BLaER1 (cell line): ENCODE data around the gene CACNA1C.
A peak's percentile ranks its signal among the peaks of the same experiment; 100 is the strongest.

Experiments
- H3K27ac ChIP-seq: shearing (Covaris generic); formaldehyde crosslinking; 2 replicates; pipeline ENCODE4 v1.8.1; 2022
- H3K27me3 ChIP-seq: shearing (Covaris generic); formaldehyde crosslinking; 2 replicates; pipeline ENCODE4 v1.8.1; 2022
- H3K36me3 ChIP-seq: shearing (Covaris generic); formaldehyde crosslinking; 2 replicates; pipeline ENCODE4 v1.8.1; 2022
- H3K4me1 ChIP-seq: shearing (Covaris generic); formaldehyde crosslinking; 2 replicates; pipeline ENCODE4 v1.8.1; 2022
- H3K4me2 ChIP-seq: shearing (Covaris generic); formaldehyde crosslinking; 2 replicates; pipeline ENCODE4 v1.8.1; 2022
- H3K4me3 ChIP-seq: shearing (Covaris generic); formaldehyde crosslinking; 2 replicates; pipeline ENCODE4 v1.8.1; 2022
- H3K9ac ChIP-seq: shearing (Covaris generic); formaldehyde crosslinking; 2 replicates; pipeline ENCODE4 v1.8.1; 2022
- H3K9me3 ChIP-seq: shearing (Covaris generic); formaldehyde crosslinking; 2 replicates; pipeline ENCODE4 v1.8.1; 2022
- H4K20me1 ChIP-seq: shearing (Covaris generic); formaldehyde crosslinking; 2 replicates; pipeline ENCODE4 v1.8.1; 2022
- Cebpa-rat ChIP-seq: shearing (Covaris generic); IDR thresholded peaks from 2 replicates; pipeline ENCODE4 v1.8.1; 2022

Gene CACNA1C

DNA sequence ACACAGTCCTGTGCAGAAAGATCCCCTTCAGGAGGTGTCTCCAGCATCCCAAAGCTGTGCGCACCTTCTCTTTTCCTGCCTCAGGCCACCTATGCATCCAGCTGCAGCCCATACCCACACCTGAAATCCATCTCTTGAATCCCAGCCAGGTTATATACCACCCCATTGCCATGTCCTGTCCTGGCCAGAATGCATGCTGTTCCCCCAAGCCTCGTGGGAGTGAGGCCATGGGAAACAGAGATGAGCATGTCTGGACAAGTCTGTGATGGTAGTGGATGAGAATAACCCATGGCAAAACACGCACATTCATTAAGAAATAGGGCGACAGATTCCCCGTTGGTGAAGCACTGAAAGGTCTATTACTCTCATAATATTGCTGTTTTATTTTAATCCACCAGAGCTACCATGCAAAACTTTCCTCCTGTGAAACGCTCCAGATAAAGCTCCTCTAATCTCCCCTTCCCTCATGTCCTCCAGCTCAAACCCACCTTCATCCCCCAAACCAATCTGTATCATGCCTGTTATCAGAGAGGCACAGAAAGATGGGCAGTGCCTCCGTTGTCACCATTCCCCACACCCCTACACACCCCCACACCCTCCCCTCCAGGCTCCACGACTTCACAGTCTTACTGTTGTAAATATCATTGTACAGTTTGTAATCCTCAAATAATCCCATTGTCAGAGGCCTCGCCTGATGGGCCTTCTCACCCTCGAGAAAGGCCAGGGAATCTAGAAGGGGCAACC lies 644.4 kb downstream of the CACNA1C start:
- no peaks in the 10 kb centered on the region for H3K36me3 ChIP-seq
- H3K27me3 ChIP-seq = peaks cover 9% of the 10 kb centered on the region
- peaks cover 21% of the 10 kb centered on the region for H3K4me1 ChIP-seq
- H3K9ac ChIP-seq = no peak overlapping the region
- no peaks in the 10 kb centered on the region for H3K9me3 ChIP-seq
- H3K4me3 ChIP-seq = no peak overlapping the region
- no peak for TF ChIP-seq Cebpa-rat
- no peaks in the 10 kb centered on the region for H4K20me1 ChIP-seq
- H3K4me2 ChIP-seq = no peak overlapping the region
- no peak overlapping the region for H3K27ac ChIP-seq

- Histone ChIP-seq H3K27ac (no peak overlapping the region), H3K4me2 (no peak overlapping the region), H3K4me3 (no peak overlapping the region), H3K9me3 (no peaks in the 10 kb centered on the region), H3K27me3 (no peaks in the 10 kb centered on the region; the same call in 1 of the 2 replicates), H3K36me3 (no peaks in the 10 kb centered on the region), H3K4me1 (peaks cover 10% of the 10 kb centered on the region), H3K9ac (no peak overlapping the region), H4K20me1 (no peaks in the 10 kb centered on the region)
- TF ChIP-seq Cebpa-rat = no peak
Observed at GRCh38 chr12:2698566-2698965, 645.8 kb downstream of the CACNA1C start.

GRCh38 chr12:2710701-2711100 lies 657.9 kb downstream of the CACNA1C start:
- Histone ChIP-seq H4K20me1 (no peaks in the 10 kb centered on the region), H3K27ac (no peak overlapping the region), H3K27me3 (peaks cover 11% of the 10 kb centered on the region; the same call in 1 of the 2 replicates), H3K4me1 (no peaks in the 10 kb centered on the region), H3K9me3 (peaks cover 10% of the 10 kb centered on the region), H3K9ac (no peak overlapping the region), H3K4me2 (no peak overlapping the region), H3K4me3 (no peak overlapping the region), H3K36me3 (no peaks in the 10 kb centered on the region)
- TF ChIP-seq Cebpa-rat = no peak

- H3K4me2 ChIP-seq = no peak overlapping the region
- no peaks in the 10 kb centered on the region for H3K36me3 ChIP-seq
- peaks cover 21% of the 10 kb centered on the region for H3K4me1 ChIP-seq
- no peak overlapping the region for H3K9ac ChIP-seq
- no peaks in the 10 kb centered on the region for H3K9me3 ChIP-seq
- H3K27me3 ChIP-seq = no peaks in the 10 kb centered on the region
- H4K20me1 ChIP-seq = no peaks in the 10 kb centered on the region
- H3K4me3 ChIP-seq = no peak overlapping the region
- no peak for TF ChIP-seq Cebpa-rat
- no peak overlapping the region for H3K27ac ChIP-seq
Observed at GRCh38 chr12:2719392-2719791, 666.6 kb downstream of the CACNA1C start.

DNA sequence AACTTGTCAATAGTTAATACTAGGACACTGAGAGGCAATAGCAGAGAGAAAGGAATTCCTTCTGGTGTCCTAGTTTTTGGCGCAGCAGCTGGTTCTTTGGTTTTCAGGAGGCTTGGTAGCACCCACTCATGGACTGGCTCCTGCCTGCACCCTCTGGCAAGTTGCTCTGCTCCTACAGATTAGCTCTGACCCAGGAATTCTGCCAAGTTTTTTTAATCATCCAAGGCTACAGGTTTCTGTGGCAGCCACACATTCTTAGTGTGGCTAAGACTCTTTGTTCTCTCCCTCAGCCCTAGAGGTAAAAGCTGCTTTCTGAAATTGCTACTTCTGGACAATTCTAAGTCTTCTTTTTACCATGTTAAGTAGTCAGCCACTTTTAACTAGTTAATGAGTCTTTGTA lies 670.0 kb downstream of the CACNA1C start:
- no peak overlapping the region for H3K27ac ChIP-seq
- no peak for TF ChIP-seq Cebpa-rat
- H3K4me1 ChIP-seq = peaks cover 21% of the 10 kb centered on the region
- no peaks in the 10 kb centered on the region for H3K36me3 ChIP-seq
- H4K20me1 ChIP-seq = no peaks in the 10 kb centered on the region
- H3K9ac ChIP-seq = no peak overlapping the region
- H3K4me3 ChIP-seq = no peak overlapping the region
- peak overlapping the region; percentile 48 for H3K4me2 ChIP-seq
- H3K27me3 ChIP-seq = no peaks in the 10 kb centered on the region
- H3K9me3 ChIP-seq = no peaks in the 10 kb centered on the region

DNA sequence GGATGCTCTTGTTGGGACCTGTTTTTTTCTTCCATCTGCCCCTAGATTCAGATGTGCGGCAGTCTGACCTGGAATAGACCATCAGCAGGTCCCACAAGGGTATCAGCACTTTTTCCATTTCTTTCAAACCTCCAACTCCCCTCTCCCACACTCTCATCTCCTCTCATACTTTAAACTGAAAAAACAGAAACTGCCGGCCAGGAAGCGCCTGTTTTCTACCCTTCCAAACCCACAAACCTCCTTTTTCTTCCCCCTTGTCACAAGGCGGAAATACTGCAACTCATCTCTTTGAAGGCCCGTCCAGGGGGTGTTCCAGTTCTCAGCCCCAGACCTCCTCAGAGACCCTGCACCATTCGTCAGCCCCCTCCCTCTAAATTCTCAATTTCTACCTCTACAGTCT lies 679.5 kb downstream of the CACNA1C start:
- Histone ChIP-seq H3K4me3 (peak overlapping the region; percentile 49), H3K4me2 (peak overlapping the region; percentile 97), H3K36me3 (no peaks in the 10 kb centered on the region), H3K27me3 (peaks cover 5% of the 10 kb centered on the region; the same call in 1 of the 2 replicates), H4K20me1 (no peaks in the 10 kb centered on the region), H3K9me3 (no peaks in the 10 kb centered on the region), H3K27ac (peak overlapping the region; percentile 74), H3K4me1 (peaks cover 67% of the 10 kb centered on the region), H3K9ac (peak overlapping the region; percentile 56)
- no peak for TF ChIP-seq Cebpa-rat

GRCh38 chr12:2733493-2734355 lies 680.9 kb downstream of the CACNA1C start:
- peak overlapping the region; percentile 59; the same call in 1 of the 2 replicates for H3K27ac ChIP-seq
- no peak; the same call in 1 of the 2 replicates for TF ChIP-seq Cebpa-rat
- H3K9ac ChIP-seq = no peak overlapping the region
- H3K4me2 ChIP-seq = peak overlapping the region; percentile 97
- peaks cover 82% of the 10 kb centered on the region for H3K4me1 ChIP-seq
- H3K36me3 ChIP-seq = no peaks in the 10 kb centered on the region
- no peaks in the 10 kb centered on the region for H3K9me3 ChIP-seq
- no peaks in the 10 kb centered on the region for H4K20me1 ChIP-seq
- H3K27me3 ChIP-seq = peaks cover 9% of the 10 kb centered on the region; the same call in 1 of the 2 replicates
- peak overlapping the region; percentile 49 for H3K4me3 ChIP-seq

GRCh38 chr12:2735432-2735831 lies 682.6 kb downstream of the CACNA1C start:
- Histone ChIP-seq H3K27me3 (peaks cover 13% of the 10 kb centered on the region; the same call in 1 of the 2 replicates), H4K20me1 (no peaks in the 10 kb centered on the region), H3K4me1 (peaks cover 84% of the 10 kb centered on the region), H3K9me3 (no peaks in the 10 kb centered on the region), H3K4me2 (peak overlapping the region; percentile 97), H3K9ac (no peak overlapping the region), H3K36me3 (no peaks in the 10 kb centered on the region), H3K4me3 (no peak overlapping the region), H3K27ac (no peak overlapping the region)
- no peak for TF ChIP-seq Cebpa-rat

GRCh38 chr12:2737656-2738241 lies 685.0 kb downstream of the CACNA1C start:
- Histone ChIP-seq H3K4me2 (peak overlapping the region; percentile 97), H3K4me3 (no peak overlapping the region), H3K27me3 (peaks cover 22% of the 10 kb centered on the region), H3K4me1 (peaks cover 83% of the 10 kb centered on the region), H3K9ac (no peak overlapping the region), H3K36me3 (no peaks in the 10 kb centered on the region), H3K27ac (no peak overlapping the region), H4K20me1 (peaks cover 5% of the 10 kb centered on the region), H3K9me3 (no peaks in the 10 kb centered on the region)
- no peak for TF ChIP-seq Cebpa-rat
